SK-N-SH (cell line): ENCODE results near the gene ETV3. TPM values are rescaled to one million over a fixed set of nuclear protein-coding genes. Genes with fewer than 3 reads are reported as not detected.

ENCODE experiments used
- CTCF ChIA-PET: fragments of 300-600, 350-600 bp; formaldehyde crosslinking; extraction: SDS; loops from one replicate; lab custom pipeline; 2021; lab: Yijun Ruan, JAX
- POLR2A ChIA-PET: fragments of 350-600 bp; sonication (Branson Sonifier 250); formaldehyde crosslinking; extraction: SDS; loops from one replicate; lab custom pipeline; 2020; ENCODE audit warnings: antibody characterized with exemption, inconsistent platforms; lab: Yijun Ruan, JAX
- DNase-seq: peaks from one replicate; pipeline ENCODE4 v3.0.0; 2012
- H2AFZ ChIP-seq: fragments of 200-600 bp; sonication (generic); 2 replicates; pipeline ENCODE4 v1.8.1; 2016; ENCODE audit warnings: antibody characterized with exemption, mild to moderate bottlenecking, low read depth
- H3F3A ChIP-seq: fragments of 200-600 bp; sonication (generic); replicated peaks from 2 replicates; pipeline ENCODE3; 2016; ENCODE audit warnings: antibody characterized with exemption, mild to moderate bottlenecking; ENCODE audit not compliant: insufficient read depth
- H3K27ac ChIP-seq, 2 experiments: fragments of 200-500 bp in 1 of 2; fragments of 200-600 bp in 1 of 2; sonication (Bioruptor generic) in 1 of 2; sonication (generic), shearing (Covaris generic) in 1 of 2; 2 replicates each; pipeline versions ENCODE4 v1.5.1 to v1.6.1; 2014 to 2016; ENCODE audit warnings: low read depth in 2 of 2, inconsistent platforms in 1 of 2, low read length in 1 of 2, mild to moderate bottlenecking in 1 of 2, mixed read lengths in 1 of 2
- H3K27me3 ChIP-seq: fragments of 200-600 bp; sonication (generic), shearing (Covaris generic); 2 replicates; pipeline ENCODE4 v1.6.1; 2016; ENCODE audit warnings: mixed run types; ENCODE audit not compliant: insufficient read depth
- H3K36me3 ChIP-seq, 2 experiments: fragments of 200-500 bp in 1 of 2; fragments of 200-600 bp in 1 of 2; sonication (Bioruptor generic) in 1 of 2; sonication (generic) in 1 of 2; replicated peaks in 1 of 2; 2 replicates each; pipeline versions ENCODE3 to v1.5.1; 2014 to 2016; ENCODE audit warnings: low read length in 1 of 2, mild to moderate bottlenecking in 1 of 2; ENCODE audit not compliant: insufficient read depth in 2 of 2, control insufficient read depth in 1 of 2
- H3K4me1 ChIP-seq, 2 experiments: fragments of 200-500 bp in 1 of 2; fragments of 200-600 bp in 1 of 2; sonication (Bioruptor generic) in 1 of 2; sonication (generic), shearing (Covaris generic) in 1 of 2; 2 replicates each; pipeline versions ENCODE4 v1.5.1 to v1.6.1; 2014 to 2016; ENCODE audit warnings: low read depth in 1 of 2, low read length in 1 of 2, mixed run types in 1 of 2; ENCODE audit not compliant: insufficient read depth in 2 of 2, control insufficient read depth in 1 of 2
- H3K4me2 ChIP-seq: fragments of 200-600 bp; sonication (generic), shearing (Covaris generic); 2 replicates; pipeline ENCODE4 v1.6.1; 2017; ENCODE audit warnings: mixed run types
- H3K4me3 ChIP-seq, 2 experiments: fragments of 200-500 bp in 1 of 2; fragments of 200-600 bp in 1 of 2; sonication (Bioruptor generic) in 1 of 2; sonication (generic), shearing (Covaris generic) in 1 of 2; 2 replicates each; pipeline versions ENCODE4 v1.5.1 to v1.8.1; 2014 to 2016; ENCODE audit warnings: low read depth in 2 of 2, inconsistent platforms in 1 of 2, low read length in 1 of 2, mild to moderate bottlenecking in 1 of 2, mixed read lengths in 1 of 2, moderate library complexity in 1 of 2
- H3K79me2 ChIP-seq: fragments of 200-600 bp; sonication (generic); 2 replicates; pipeline ENCODE4 v1.8.1; 2017; ENCODE audit warnings: mild to moderate bottlenecking; ENCODE audit not compliant: insufficient read depth
- H3K9ac ChIP-seq: fragments of 200-600 bp; sonication (generic); 2 replicates; pipeline ENCODE4 v1.6.1; 2017; ENCODE audit warnings: mixed run types
- H3K9me2 ChIP-seq: fragments of 200-600 bp; sonication (generic); 2 replicates; pipeline ENCODE4 v1.6.1; 2017; ENCODE audit warnings: mixed run types
- H3K9me3 ChIP-seq: fragments of 200-600 bp; sonication (generic); 2 replicates; pipeline ENCODE4 v1.6.1; 2017; ENCODE audit warnings: mixed run types, mild to moderate bottlenecking, moderate library complexity
- H4K20me1 ChIP-seq: fragments of 200-600 bp; sonication (generic); 2 replicates; pipeline ENCODE4 v1.6.1; 2017; ENCODE audit warnings: mild to moderate bottlenecking, mixed run types; ENCODE audit not compliant: insufficient read depth
- CTCF ChIP-seq: fragments of 200-600 bp; sonication (generic); IDR thresholded peaks from 2 replicates; pipeline ENCODE4 v1.6.1; 2017; ENCODE audit warnings: antibody characterized with exemption, mild to moderate bottlenecking, moderate library complexity
- EP300 ChIP-seq, 2 experiments: IDR thresholded peaks; 2 replicates each; pipeline versions ENCODE4 v1.4.0 to v1.6.1; 2012; ENCODE audit warnings: borderline replicate concordance in 1 of 2, low read depth in 1 of 2, low read length in 1 of 2
- FOSL2 ChIP-seq: IDR thresholded peaks from 2 replicates; pipeline ENCODE4 v1.4.0; 2012; ENCODE audit warnings: low read depth, mild to moderate bottlenecking, moderate library complexity, borderline replicate concordance
- IRF3 ChIP-seq: fragments of 150-350 bp; IDR thresholded peaks from 2 replicates; pipeline ENCODE4 v1.6.1; 2016; ENCODE audit warnings: mild to moderate bottlenecking, low read depth, low read length
- MEF2A ChIP-seq: IDR thresholded peaks from 2 replicates; pipeline ENCODE4 v1.4.0; 2012; ENCODE audit warnings: low read depth, borderline replicate concordance
- NFIC ChIP-seq: IDR thresholded peaks from 2 replicates; pipeline ENCODE4 v1.4.0; 2012; ENCODE audit warnings: borderline replicate concordance
- RAD21 ChIP-seq: IDR thresholded peaks from 2 replicates; pipeline ENCODE4 v1.6.1; 2012; ENCODE audit warnings: mild to moderate bottlenecking, low read length
- RCOR1 ChIP-seq: fragments of 150-350 bp; IDR thresholded peaks from 2 replicates; pipeline ENCODE4 v1.6.1; 2017; ENCODE audit warnings: antibody characterized with exemption, low read length
- RXRA ChIP-seq: IDR thresholded peaks from 2 replicates; pipeline ENCODE4 v1.4.0; 2012; ENCODE audit warnings: low read depth, mild to moderate bottlenecking, borderline replicate concordance
- SIN3A ChIP-seq: IDR thresholded peaks from 2 replicates; pipeline ENCODE4 v1.6.1; 2012; ENCODE audit warnings: low read depth, mild to moderate bottlenecking, low read length, moderate library complexity, borderline replicate concordance
- SMC3 ChIP-seq: IDR thresholded peaks from 2 replicates; pipeline ENCODE4 v1.6.1; 2012; ENCODE audit warnings: low read depth, low read length, improper control_type of control experiment
- TAF1 ChIP-seq: IDR thresholded peaks from 2 replicates; pipeline ENCODE4 v1.6.1; 2012; ENCODE audit warnings: low read depth, mild to moderate bottlenecking, low read length, moderate library complexity, borderline replicate concordance
- USF1 ChIP-seq: IDR thresholded peaks from 2 replicates; pipeline ENCODE4 v1.4.0; 2012; ENCODE audit warnings: low read depth, borderline replicate concordance
- YY1 ChIP-seq: IDR thresholded peaks from 2 replicates; pipeline ENCODE4 v1.4.0; 2012; ENCODE audit warnings: low read depth, mild to moderate bottlenecking
- ZBTB33 ChIP-seq: IDR thresholded peaks from 2 replicates; pipeline ENCODE4 v1.4.0; 2012; ENCODE audit warnings: low read depth, borderline replicate concordance
- WGBS: methylation state at CpG from one replicate; pipeline ENCODE4 v1.1.6; 2017; ENCODE audit warnings: low lambda C conversion rate; 5-methylcytosine and 5-hydroxymethylcytosine counted together
- polyA plus RNA-seq, 3 experiments: library from polyadenylated mRNA; depleted of rRNA; stranded (reverse); fragments of >200 nt; gene quantifications; 2 replicates each; pipeline ENCODE4 v1.2.3, GENCODE V29; 2012

ETV3 gene
- polyA plus RNA-seq, 1 of the 3 experiments (the other 2 are of a cell fraction) = 5.4 TPM

- H3K9me3 ChIP-seq = no peaks in the 10 kb centered on the region
- H3K9me2 ChIP-seq = no peaks in the 10 kb centered on the region
- no peaks in the 10 kb centered on the region for H3K36me3 ChIP-seq
- H3K4me1 ChIP-seq = peaks cover 3 to 10% of the 10 kb centered on the region in 2 experiments; a peak in 2 of 4 replicates
- H3K4me2 ChIP-seq = no peak overlapping the region
- H2AFZ ChIP-seq = no peak overlapping the region
- 69% methylated on average over 4 of the region's 4 CpGs for WGBS
- no peak overlapping the region for H3K9ac ChIP-seq
- CTCF ChIA-PET = interaction anchor here (1.2 to 18.9 kb wide), 2 partner anchors 55 to 77 kb away, joined by 3 to 586 read pairs; no protein-coding TSS in a partner anchor
- no peak overlapping the region for H3K27ac ChIP-seq
- no peak for TF ChIP-seq EP300 (IDR thresholded peaks at IDR 0.05; ENCODE audit: borderline replicate concordance in 1 of 2, low read depth in 1 of 2, low read length in 1 of 2)
- POLR2A ChIA-PET = no interaction called here
- no peak for DNase-seq
- peaks cover 25% of the 10 kb centered on the region; the same call in 1 of the 2 replicates for H3K27me3 ChIP-seq
- no peaks in the 10 kb centered on the region for H4K20me1 ChIP-seq
- no peaks in the 10 kb centered on the region for H3F3A ChIP-seq
- H3K4me3 ChIP-seq = no peak overlapping the region
- no peaks in the 10 kb centered on the region for H3K79me2 ChIP-seq
Measured at GRCh38 chr1:157162345-157162744, 24.1 kb upstream of the ETV3 start.

GRCh38 chr1:157161901-157162300, 23.7 kb upstream of the ETV3 start:
- no peak overlapping the region for H3K4me2 ChIP-seq
- H3K27ac ChIP-seq = no peak overlapping the region
- POLR2A ChIA-PET = no interaction called here
- no peak overlapping the region for H2AFZ ChIP-seq
- DNase-seq = no peak
- H3F3A ChIP-seq = no peaks in the 10 kb centered on the region
- H3K4me1 ChIP-seq = peaks cover 3 to 6% of the 10 kb centered on the region in 2 experiments; a peak in 2 of 4 replicates
- no peaks in the 10 kb centered on the region for H3K79me2 ChIP-seq
- no peaks in the 10 kb centered on the region for H3K36me3 ChIP-seq
- CTCF ChIA-PET = interaction anchor here (18.9 kb wide), 1 partner anchor 76 kb away, joined by 586 read pairs; no protein-coding TSS in a partner anchor
- H3K9me2 ChIP-seq = no peaks in the 10 kb centered on the region
- no peaks in the 10 kb centered on the region for H3K9me3 ChIP-seq
- H3K27me3 ChIP-seq = peaks cover 21% of the 10 kb centered on the region; the same call in 1 of the 2 replicates
- TF ChIP-seq NFIC (no peak), SIN3A (no peak), MEF2A (no peak), SMC3 (no peak), ZBTB33 (no peak), FOSL2 (no peak), RXRA (no peak), RAD21 (no peak), IRF3 (no peak), TAF1 (no peak), RCOR1 (no peak), USF1 (no peak), YY1 (no peak), EP300 (IDR thresholded peaks at IDR 0.05; ENCODE audit: borderline replicate concordance in 1 of 2, low read depth in 1 of 2, low read length in 1 of 2) (no peak), CTCF (no peak)
- H3K9ac ChIP-seq = no peak overlapping the region
- no peak overlapping the region for H3K4me3 ChIP-seq
- H4K20me1 ChIP-seq = no peaks in the 10 kb centered on the region
- 57% methylated on average over 5 of the region's 5 CpGs for WGBS
